DND-41 (cell line): ENCODE measurements around the gene EPHB4.

Experiments
- EZH2 ChIP-seq: IDR thresholded peaks from 3 replicates; pipeline ENCODE4 v1.6.1; 2012; ENCODE audit warnings: borderline replicate concordance, low read depth, mild to moderate bottlenecking, moderate library complexity, low read length, inconsistent platforms; ENCODE audit not compliant: severe bottlenecking
- TF ChIP-seq, protein P1 (sequence below): IDR thresholded peaks from 2 replicates; pipeline ENCODE4 v1.5.1; 2012; ENCODE audit warnings: borderline replicate concordance, low read length, moderate library complexity, mild to moderate bottlenecking; ENCODE audit not compliant: poor library complexity, severe bottlenecking; ENCODE audit errors: extremely low read depth

GRCh38 chr7:100817097-100817496, 10.2 kb downstream of the EPHB4 start:
- TF ChIP-seq, protein P1, sequence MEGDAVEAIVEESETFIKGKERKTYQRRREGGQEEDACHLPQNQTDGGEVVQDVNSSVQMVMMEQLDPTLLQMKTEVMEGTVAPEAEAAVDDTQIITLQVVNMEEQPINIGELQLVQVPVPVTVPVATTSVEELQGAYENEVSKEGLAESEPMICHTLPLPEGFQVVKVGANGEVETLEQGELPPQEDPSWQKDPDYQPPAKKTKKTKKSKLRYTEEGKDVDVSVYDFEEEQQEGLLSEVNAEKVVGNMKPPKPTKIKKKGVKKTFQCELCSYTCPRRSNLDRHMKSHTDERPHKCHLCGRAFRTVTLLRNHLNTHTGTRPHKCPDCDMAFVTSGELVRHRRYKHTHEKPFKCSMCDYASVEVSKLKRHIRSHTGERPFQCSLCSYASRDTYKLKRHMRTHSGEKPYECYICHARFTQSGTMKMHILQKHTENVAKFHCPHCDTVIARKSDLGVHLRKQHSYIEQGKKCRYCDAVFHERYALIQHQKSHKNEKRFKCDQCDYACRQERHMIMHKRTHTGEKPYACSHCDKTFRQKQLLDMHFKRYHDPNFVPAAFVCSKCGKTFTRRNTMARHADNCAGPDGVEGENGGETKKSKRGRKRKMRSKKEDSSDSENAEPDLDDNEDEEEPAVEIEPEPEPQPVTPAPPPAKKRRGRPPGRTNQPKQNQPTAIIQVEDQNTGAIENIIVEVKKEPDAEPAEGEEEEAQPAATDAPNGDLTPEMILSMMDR, result no peak
- no peak for TF ChIP-seq EZH2
